ENCODE data around the gene CUBN. TPM values are rescaled to one million over a fixed set of nuclear protein-coding genes. Genes with fewer than 3 reads are reported as not detected.

Gene CUBN
- total RNA-seq, 1 donor from 2014 or later: 0.92 TPM

GRCh38 chr10:17109046-17109445 is 20.6 kb downstream of the CUBN start:
- no peak for DNase-seq (ENCODE audit: low spot score)

- no peak for DNase-seq (ENCODE audit: low spot score)
These were observed 22.6 kb downstream of the CUBN start for GRCh38 chr10:17106991-17107390.

DNA sequence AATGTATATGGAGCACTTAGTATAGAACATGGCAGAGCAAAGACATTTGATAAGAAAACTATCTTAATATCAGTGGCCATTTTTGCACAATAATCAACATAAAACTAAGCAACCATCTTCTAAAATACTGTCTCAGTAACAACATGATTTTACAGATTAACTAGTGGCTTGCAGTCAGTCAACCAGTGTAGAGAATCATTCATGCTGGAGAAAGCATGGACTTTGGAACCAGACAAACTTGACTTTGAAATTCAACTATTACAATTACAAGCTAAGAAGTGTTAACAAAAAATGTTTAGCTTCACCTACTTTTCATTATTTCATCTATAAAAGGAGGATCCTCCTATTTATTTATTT is 27.7 kb downstream of the CUBN start:
- DNase-seq (ENCODE audit: low spot score): no peak

- peak; percentile 38 for DNase-seq (ENCODE audit: low spot score)
These were observed 28.2 kb downstream of the CUBN start for GRCh38 chr10:17101257-17101909.

DNA sequence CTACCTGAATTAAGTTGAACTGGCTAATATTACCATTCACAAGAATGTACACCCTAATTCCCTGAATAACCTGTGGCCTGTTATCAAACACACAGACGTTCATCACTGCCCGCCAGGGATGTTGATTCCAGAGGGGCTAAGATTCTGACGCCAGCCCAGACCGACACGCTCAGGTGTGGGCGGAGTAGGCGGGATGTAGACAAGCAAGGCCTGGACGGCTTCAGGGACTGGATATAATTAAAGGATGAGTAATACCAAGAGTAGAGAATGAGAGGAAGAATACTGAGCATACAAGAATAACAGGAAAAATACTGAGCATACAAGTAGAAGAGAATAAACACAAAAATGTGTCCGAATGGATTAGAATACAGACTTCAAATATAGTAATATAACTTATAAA is 29.0 kb downstream of the CUBN start:
- DNase-seq (ENCODE audit: low spot score): no peak

DNA sequence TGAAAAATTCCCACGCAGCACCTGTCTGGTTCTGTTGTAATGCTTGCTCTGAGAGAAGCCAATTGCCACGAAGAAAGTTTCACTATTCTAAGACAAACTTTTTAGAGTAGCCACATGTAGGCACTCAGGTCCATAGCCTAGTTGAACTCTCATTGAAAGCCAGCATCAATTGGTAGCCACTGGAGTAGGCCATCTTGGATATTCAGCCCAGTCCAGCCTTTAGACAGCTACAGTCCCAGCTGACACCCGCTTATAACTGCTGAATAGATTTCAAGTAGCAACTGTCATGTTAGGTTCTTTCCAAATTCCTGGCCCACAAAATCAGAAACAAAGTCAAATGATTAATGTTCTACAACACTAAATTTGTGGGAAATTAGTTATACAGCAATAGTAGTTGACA is 31.6 kb downstream of the CUBN start:
- DNase-seq (ENCODE audit: low spot score): no peak

GRCh38 chr10:17094844-17095243 is 34.8 kb downstream of the CUBN start:
- no peak for DNase-seq (ENCODE audit: low spot score)

DNA sequence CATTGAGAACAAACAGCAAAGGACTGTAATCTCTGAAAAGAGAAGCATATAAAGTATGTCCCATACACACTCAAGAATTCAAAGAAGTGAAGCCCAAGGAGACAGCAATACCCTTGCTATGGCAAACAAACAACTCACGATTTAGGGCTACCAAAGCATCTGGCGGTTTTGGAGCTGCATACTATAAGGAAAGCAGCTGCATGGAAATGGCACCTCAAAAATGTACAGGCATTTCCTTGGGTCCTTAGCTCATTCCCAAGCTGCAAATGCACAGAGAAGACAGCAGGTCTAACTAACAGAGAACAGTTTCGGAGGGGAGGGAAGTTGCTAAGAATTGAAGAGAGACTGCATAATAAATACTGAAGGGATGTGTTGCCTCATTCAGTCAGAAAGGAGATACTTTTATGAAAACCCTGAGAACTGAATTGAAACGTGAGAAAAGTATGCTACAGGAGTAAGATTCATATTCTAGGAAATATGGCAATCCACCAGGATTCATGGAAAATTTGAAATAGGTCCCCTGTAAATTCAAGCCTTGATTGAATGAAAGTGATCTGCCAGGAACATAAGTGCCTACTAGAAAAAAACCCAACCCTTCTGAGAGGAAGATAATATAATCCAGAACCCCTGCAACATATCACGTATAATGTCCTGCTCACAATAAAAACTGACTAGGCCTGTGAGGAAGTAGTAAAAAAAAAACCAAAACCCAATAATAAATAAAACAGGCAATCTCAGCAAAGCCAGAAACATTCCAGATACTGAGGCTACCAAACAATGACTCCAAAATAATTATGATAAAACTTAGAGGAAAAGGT is 36.4 kb downstream of the CUBN start:
- no peak for DNase-seq (ENCODE audit: low spot score)

DNA sequence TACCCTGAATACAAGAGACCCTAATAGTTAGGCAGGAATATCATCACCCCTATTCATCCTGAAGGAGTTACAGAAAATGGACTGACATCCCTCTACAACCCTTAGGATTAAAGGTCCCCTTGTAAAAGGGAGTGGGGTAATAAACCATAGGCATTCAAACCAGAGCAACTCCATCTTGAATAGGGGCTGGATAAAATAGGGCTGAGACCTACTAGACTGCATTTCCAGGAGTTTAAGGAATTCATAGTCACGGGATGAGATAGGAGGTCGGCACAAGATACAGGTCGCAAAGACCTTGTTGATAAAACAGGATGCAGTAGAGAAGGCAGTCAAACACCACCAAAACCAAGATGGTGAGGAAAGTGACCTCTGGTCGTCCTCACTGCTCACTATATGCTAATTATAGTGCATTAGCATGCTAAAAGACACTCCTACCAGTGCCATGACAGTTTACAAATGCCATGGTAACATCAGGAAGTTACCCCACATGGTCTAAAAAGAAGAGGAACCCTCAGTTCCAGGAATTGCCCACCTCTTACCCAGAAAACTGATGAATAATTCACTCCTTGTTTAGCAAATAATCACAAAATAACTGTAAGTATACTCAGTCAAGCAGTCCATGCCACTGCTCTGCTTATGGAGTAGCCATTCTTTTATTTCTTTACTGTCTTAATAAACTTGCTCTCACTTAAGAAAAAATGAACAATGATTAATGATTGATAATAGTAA is 37.2 kb downstream of the CUBN start:
- DNase-seq (ENCODE audit: low spot score): no peak

GRCh38 chr10:17088118-17088806 is 41.3 kb downstream of the CUBN start:
- DNase-seq (ENCODE audit: low spot score): no peak

DNA sequence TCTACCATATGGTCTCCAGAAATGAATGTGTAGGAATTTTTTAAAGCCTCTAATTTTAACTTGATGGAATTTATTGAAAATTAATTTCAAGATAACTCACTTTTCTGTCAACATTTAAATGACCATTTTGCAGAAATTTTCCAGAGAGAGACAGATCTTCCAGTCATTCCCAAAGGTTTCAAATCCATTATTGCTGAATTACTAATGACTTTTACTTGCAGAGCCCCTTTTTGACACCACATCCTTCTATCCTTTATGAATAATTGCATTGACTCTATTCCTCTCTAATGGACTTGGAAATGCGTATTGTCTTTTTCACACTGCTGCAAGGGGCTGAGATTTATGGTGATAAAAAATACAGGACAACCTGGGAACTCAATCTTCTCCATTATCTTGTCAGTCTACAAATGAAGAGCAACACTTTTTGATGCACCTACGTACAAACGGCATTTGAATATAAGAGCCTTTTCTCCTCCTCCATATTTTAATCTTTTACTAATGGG is 42.7 kb downstream of the CUBN start:
- no peak for DNase-seq (ENCODE audit: low spot score)

DNA sequence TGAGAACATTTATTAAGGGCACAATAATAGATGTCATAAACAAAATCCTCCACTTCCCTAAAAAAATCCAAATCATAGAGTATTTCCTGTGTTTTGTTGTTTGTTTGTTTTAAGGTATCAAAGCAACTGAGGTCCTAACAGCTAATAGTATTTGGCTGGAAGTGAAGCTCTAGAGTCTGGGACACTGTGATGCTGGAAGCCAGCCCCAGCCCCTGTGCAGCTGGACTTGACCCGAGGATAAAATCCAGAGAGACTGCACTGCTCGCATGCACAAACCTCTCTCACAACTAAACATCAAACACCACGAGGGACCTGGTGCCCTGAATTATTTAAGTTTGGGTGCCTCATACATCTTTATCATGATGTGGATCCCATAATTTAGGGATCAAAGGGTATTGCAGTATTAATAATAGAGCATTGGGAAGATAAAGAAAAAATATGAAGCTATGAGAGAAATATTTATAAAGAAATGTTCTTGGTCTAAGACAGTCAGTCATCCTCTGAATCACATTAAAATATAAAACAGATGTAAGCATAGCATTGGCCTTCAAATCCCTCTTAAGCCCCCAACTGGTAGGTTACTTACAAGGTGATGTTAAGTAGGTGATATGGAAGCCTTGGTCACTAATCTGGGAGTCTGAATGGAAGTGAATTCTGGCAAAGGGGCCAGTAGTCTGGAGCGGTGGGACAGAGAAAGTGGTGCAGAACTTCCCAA is 44.4 kb downstream of the CUBN start:
- no peak for DNase-seq (ENCODE audit: low spot score)

DNA sequence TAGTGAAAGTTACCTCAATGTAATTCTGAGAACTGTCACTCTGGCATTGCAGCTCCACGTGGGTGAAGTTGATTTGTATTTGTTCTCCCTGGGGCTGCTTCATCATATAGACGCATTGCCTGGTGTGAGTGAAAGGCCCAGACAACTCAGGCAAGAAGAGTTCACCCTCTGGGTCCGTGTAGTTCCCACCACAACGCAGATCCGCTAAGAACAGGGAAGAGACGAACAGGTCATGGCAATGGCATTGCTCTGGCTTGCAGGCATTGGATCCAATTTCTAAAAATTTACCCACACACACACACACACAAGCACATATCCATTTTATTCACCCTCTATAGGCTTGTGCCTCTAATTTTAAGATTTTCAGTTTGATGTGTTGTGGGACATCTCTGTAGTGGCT is 45.4 kb downstream of the CUBN start:
- DNase-seq (ENCODE audit: low spot score): no peak

- no peak for DNase-seq (ENCODE audit: low spot score)
These were observed 48.2 kb downstream of the CUBN start for GRCh38 chr10:17081431-17081830.

- no peak for DNase-seq (ENCODE audit: low spot score)
These were observed 51.7 kb downstream of the CUBN start for GRCh38 chr10:17077890-17078289.

- no peak for DNase-seq (ENCODE audit: low spot score)
These were observed 52.2 kb downstream of the CUBN start for GRCh38 chr10:17077346-17077781.

GRCh38 chr10:17076626-17077345 is 52.8 kb downstream of the CUBN start:
- DNase-seq (ENCODE audit: low spot score): no peak

DNA sequence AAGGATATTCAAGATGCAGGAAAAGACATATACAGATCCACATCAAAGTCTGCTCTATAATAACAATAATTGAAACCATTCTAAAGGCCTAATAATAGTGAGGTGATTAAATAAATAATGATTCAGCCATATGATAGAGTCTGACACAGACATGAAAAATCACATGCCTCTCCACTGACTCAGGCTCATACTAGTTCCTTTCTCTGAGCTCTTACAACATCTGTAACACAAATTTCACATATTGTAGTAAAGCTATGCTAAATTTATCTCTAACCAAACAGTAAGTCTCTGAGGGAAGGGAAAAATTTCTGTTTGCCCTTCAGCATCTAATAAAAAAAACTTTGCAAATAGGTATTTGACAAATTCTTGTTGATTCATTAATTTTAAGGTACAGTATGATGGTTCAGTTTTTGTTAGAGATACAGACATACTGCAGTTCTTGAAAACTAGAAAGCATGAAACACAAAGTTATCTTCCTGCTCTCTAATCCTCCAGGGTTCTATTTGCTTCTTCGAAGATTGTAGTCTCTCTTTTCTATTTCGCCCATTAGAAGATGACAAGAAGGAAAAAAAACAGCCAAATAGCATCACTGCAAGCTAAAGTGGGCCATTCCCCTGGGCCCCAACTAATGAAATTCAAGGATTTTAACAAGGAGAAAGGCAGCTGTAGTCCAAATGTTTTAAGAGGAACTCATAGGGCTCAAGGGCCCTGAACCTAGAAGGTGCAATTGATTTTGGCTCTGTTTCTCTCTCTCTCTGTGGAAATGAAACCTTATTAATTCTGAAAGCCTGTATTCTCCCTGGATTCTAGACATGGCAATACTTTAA is 53.9 kb downstream of the CUBN start:
- no peak for DNase-seq (ENCODE audit: low spot score)

GRCh38 chr10:17074541-17074847 is 55.1 kb downstream of the CUBN start:
- no peak for DNase-seq (ENCODE audit: low spot score)

Measured in mucosa of gallbladder (tissue), 1 donor.